Superior temporal gyrus (tissue), 1 donor: ENCODE measurements around the gene OGFOD2.

Experiments
- DNase-seq: peaks from one replicate; pipeline ENCODE4 v3.0.0-alpha.2; 2016; ENCODE audit errors: extremely low spot score

Gene OGFOD2

DNA sequence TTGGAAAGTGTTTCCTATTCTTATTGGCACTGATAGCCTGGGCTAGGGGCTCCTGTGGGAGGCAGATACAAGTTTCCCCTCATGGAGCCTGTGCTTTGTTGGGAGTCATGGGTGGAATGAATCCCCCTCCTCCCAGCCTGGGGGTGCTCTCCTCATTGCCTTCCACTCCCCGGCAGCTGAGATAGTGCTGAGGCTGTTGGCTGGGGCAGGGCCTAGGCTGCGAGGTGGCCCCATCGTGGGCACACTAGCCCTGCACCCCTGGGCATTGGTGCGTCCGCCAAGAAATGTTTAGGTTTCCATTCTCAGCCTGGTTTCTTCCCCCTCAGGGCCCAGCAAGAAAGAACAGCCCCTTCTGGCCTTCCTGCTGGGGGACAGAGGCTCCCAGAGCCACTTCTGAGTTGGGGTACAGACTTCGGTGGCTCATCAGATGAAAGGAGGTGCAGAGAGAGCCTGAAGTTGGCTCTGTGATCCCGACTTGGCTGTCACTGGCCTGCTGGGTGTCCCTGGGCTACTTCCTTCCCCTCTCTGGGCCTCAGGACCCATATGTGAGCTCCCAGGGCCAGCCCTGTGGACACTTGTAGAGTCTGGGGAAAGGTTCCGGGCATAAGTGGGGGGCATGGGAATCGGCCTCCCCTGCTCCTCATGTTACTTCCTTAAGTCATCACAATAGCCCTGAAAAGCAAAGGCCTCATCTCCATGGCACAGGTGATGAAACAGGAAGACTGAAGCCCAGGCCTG lies 2.8 kb downstream of the OGFOD2 start:
- DNase-seq = no peak

DNA sequence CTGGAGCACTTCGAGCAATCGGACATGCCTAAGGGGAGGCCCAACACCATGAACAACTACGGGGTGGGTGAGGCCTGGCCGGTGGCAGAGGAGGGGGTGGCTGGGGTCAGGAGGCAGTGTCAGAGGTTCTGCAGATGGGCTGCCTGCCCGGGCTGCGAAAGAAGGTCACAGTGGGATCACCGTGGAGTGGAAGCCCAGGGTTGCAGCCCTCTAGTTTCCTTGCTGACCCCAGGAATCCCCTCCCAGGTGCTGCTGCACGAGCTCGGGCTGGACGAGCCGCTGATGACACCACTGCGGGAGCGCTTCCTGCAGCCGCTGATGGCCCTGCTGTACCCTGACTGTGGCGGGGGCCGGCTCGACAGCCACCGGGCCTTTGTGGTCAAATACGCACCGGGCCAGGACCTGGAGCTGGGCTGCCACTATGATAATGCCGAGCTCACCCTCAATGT lies 3.5 kb downstream of the OGFOD2 start:
- no peak for DNase-seq

DNA sequence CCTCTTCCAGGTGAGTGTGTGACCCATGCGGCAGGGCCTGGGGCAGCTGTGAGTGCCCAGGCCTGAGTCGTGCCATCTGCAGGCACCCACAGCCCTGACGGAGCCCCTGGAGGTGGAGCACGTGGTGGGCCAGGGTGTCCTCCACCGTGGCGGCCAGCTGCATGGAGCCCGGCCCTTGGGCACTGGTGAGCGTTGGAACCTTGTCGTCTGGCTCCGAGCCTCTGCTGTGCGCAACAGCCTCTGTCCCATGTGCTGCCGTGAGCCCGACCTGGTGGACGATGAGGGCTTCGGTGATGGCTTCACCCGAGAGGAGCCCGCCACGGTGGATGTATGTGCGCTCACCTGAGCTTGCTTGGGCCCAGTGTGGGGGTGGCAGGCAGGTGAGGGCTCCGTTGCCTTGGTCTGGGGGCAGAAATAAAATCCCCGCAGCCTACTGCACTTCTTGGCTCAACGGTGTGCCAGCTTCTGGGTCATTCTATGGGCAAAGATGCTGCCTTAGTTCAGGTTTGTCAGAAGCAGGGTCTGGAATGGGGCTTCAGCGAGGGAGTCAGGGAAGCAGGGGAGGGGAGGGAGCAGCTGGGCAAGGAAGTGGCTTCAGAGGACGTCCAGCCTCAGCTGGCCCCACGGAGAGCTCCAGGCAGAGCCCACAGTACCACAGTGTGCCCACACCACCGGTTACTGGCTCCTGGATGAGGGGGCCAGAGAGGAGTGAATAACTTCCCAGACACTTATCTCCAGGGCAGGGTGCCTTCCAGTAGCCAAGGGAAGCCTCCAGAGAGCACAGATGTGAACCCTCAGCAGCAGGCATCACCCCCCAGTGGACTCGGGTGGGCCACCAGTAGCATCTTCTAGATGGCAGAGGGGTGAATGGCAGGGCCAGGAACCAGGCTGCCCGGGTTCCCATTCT lies 4.2 kb downstream of the OGFOD2 start:
- DNase-seq = no peak

DNA sequence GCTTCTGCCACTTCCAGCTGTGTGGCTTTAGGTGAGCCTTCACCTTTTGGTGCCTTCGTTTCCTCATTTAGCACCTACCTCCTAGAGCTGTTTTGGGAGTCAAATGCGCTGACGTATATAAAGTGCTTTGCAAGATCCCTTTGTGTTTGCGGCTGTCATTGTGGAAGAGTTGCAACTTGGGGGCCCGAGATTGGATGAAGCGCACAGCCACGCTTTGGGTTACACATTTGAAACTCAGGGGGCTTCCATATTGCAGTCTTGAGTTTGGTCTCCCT lies 4.8 kb downstream of the OGFOD2 start:
- DNase-seq = no peak

DNA sequence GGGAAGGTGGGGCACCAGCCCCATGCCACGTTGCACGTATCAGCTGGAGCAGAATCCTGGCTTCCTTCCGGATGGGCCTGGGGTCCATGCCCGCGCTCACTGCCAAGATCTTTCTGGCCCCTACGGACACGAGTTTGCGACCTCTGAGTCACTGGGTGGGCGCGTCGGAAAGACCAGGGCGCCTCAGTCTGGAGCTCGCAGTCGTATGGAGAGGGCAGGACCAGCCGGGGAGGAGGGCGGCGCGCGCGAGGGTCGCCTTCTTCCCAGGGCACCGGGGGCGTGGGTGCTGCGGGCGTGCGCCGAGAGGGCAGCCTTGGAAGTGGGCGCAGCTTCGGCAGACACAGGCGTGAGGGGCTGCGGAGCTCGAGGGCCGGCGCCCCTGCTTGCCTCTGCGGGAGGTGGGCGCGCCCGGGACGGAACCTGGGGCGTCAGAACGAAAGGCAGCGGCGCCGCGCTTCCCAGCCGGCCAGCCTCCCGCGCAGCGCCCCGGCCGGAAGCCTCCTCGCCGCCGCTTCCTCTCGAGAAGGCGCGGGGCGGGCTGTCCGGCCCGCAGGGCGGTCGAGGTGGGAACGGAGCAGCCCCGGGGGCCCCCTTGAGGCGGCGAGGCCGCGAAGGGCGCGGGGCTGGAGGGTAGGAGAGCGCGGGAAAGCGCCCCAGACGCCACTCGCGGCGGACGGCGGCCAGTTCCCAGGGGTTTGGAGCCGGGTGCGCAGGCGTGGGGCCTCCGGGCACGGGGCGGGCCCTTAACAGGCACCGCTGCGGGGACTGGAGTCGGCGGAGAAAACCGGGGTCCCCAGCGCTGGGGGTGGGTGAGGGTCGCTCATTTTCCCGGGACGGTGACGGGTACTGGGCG lies 5.4 kb downstream of the OGFOD2 start, which contains the start of gene ARL6IP4:
TSS of gene ARL6IP4 (plus strand) at position 499 of the 853 bp plus-strand sequence. CDS start 459 bp downstream, outside the sequence.
- DNase-seq = peak; percentile 67

DNA sequence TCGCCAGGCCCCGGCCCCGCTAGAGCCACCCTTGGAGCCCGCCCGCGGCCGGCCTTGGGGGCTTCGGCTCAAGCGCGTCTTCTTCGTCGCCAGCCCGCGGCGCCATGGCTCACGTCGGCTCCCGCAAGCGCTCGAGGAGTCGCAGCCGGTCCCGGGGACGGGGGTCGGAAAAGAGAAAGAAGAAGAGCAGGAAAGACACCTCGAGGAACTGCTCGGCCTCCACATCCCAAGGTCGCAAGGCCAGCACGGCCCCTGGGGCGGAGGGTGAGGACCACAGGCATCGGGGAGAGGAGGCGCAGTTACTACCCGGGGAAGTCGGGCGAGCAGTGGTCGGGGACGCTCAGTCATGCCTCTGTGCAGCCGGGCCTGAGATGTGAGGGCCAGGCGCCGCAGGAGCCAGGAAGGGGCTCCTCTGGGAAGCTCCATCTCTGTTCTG lies 6.0 kb downstream of the OGFOD2 start:
- DNase-seq = peak; percentile 11

DNA sequence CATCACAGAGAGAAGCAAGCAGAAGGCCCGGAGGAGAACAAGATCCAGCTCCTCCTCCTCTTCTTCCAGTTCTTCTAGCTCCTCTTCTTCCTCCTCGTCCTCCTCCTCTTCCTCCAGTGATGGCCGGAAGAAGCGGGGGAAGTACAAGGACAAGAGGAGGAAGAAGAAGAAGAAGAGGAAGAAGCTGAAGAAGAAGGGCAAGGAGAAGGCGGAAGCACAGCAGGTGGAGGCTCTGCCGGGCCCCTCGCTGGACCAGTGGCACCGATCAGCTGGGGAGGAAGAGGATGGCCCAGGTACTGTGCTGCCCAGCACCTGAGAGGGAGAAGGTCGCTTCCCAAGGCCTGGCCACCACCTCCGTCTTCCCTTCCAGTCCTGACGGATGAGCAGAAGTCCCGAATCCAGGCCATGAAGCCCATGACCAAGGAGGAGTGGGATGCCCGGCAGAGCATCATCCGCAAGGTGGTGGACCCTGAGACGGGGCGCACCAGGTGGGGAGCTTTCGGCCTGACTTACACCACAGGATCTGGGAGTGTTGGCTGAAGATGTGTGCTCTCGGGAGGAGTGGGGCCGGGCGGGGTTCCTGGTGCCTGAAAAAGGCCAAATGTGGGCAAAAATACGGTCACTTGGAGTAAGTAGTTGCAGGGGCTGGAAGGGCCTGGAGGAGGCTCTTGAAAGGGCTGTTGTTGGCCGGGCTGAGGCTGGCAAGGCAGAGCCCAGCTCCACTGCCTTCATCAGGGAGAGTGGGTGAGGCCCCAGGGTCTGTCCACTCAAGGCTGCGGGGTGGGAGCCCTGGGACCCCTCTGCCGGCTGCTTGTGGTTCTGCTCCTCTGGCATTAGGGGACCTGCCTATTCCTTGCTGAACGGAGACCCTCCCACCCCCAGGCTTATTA lies 6.8 kb downstream of the OGFOD2 start:
- no peak for DNase-seq

DNA sequence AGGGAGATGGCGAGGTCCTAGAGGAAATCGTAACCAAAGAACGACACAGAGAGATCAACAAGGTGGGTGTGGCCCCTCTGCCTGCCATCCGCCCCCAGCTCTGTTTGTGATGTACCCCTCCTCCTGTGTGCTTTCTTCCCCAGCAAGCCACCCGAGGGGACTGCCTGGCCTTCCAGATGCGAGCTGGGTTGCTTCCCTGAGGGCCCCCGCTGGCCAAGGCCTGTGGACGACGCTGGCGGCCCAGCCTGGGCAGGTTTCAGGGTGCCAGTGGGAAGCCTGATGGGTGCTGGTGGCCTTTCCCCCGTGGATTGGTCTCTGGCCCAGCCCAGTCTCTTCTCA lies 7.4 kb downstream of the OGFOD2 start:
- DNase-seq = no peak

DNA sequence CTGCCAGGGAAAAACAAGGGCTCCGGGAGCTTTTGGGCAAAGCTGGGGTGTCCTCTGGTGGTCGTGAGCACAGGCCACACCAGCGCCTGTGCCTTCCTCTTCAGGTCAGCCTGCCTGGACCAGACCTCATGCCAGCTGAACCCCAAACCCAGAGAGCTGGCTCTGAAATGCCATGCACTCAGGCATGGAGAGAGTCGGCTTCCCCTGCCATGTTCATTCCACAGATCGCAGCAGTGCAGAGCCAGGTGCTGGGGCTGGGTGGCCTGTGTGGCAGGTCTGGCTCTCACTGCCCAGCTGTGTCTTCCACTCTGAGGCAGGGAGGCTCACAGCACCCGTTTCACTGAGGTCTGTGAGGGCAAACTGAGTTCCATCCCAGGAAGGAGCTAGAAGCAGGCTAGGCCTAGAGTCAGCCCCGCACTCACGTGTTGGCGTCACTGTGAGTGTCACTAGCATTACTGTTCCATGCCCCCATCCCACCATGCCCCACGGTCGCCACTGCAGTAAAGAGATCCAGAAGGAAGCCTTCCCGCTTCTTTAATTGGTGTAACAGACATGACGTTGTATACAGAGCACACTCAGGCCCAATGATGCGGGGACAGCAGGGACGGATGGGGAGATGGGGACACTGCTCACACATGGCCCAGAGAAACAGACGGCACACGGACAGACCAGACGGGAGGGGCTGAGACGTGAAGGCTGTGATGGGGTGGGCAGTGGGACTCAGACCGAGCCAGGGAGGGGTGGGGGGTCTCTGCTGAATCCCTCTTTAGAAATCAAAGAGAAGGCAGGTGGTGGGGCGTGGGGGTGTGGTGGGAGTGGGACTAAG lies 8.1 kb downstream of the OGFOD2 start:
- DNase-seq = no peak

DNA sequence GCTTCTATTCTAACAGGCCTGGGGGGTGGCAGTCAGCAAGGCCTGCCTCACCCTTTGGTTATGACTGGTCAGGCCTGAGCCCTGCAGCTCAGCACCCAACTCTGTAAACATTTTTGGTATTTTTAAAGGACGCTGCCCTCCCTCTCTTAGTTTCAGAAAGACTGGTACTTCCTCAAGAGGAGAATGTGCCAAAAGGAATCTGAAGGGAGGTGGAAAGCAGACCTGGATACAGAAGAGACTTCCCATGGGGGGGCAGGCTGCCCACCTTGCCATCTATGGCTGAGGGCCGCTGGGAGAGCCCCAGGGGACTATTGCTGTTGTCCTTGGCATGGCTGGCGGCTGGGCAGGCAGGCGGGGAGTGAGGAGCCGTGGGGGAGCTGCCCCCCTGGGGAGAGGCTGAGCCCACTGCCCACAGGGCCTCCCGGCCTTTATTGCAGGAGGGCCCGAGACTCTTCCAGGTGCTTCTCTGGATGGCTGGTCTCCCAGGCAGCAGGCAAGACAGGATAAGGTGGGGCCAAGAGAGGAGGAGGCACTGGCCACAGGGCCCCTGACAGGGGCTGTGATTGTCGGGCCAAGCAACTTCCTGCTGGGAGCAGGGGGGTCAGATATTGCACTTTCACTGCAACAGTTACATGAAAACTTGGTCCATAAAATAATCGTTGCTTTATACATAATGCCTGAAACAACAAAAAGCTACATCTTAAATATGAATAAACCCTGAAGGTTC lies 8.9 kb downstream of the OGFOD2 start:
- DNase-seq = peak; percentile 12

DNA sequence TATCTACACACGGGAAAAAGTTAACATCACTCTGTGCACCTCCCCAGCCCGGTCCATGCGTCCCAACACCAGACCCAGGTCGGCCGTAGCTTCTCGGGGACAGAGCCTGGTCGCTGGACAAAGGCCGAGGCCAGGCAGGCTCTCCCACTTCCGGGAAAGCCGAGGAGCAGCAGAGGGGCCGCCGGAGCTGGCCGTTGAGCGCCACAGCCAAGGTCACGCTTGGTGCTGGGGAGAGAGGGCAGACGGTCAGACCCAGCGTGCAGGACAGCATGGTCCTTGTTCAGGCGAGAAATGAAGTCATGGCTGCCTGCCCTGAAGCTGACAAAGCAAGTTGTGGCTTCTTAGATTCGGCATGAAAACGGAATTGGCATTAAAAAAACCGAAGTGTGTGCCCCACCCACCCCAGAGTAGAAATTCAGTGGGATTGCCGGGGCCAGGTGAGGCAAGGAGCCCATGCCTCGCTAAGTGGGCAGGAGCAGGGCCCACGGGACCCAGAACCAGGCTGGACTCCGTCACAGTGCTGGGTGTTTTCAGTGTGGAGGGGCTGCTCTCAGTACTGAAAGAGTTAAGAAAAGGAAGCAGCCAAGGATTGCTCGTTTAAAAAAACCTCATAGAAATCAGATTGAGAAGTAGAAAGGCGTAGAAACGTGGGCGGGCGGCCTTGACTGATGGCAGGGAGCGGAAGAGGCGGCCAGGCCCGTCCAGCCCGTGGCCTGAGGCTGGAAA lies 9.7 kb downstream of the OGFOD2 start:
- DNase-seq = peak; percentile 23

DNA sequence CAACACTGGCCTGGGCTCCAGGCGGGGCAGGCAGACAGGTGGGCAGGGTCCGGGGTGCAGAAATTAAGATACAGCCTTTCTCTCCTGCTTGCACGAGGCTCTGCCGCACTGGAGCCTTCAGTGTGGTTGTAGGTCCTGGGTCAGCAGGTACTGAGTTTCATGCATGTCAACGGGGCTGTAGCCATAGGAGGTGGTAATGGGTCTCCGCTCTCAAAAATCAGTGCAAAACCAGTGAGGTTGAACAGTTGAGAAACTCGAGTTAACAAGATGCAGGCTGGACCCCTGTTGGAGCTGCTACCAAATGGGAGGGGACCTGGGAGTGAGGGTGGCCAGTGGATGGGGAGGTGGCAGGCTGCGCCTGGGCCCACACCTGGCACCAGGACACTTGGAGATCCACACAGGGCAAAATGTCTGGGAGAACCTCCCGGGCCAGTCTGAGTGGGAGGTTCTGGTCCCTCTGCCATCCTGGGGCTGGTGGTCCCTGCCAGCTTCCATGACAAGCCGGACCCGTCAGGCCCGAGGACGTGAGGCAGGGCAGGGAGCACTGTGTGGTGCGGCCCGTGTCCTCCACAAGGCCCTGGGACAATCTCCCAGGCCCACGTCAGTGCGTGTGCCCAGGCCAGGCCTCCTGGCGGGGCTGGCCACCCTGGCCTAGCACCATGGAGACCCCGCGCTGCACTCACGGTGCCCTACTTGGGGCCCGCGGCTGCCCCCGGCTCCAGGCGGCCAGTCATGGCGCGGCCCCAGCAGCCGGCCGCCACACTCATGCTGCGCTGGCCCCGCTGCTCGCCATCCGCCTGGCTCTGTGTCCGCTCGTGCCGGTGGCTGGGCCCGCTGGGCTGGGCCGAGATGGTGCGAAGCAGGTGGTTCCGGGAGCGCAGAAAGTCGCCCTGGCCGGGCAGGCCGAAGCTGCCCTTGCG lies 10.6 kb downstream of the OGFOD2 start:
- DNase-seq = no peak

DNA sequence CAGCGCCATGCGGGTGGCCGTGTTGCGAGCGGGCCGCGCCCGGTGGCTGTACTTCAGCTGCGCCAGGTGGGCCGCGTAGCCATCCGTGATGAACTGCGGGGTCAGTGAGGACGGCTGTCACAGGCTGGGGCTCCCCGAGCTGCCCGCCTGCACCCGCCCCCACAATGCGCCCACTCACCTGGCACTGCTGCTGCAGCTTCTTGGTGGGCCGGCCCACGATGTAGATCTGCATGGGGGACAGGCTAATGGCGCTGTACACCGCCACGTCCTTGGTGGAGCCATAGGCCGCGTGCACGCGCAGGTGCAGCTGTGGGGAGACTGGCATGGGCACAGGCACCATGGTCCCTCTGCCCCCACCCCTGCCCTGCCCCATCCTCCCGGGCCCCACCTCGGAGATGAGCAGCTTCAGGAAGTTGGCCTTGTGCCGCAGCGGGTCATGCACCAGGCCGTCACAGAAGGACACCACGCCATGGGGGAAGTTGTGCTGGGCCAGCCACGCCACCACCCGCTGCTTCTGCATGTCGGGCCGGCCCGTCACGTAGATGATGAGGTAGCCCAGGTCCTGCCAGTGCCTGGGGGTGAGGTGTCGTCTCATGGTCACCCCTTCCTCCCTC lies 11.3 kb downstream of the OGFOD2 start:
- no peak for DNase-seq

DNA sequence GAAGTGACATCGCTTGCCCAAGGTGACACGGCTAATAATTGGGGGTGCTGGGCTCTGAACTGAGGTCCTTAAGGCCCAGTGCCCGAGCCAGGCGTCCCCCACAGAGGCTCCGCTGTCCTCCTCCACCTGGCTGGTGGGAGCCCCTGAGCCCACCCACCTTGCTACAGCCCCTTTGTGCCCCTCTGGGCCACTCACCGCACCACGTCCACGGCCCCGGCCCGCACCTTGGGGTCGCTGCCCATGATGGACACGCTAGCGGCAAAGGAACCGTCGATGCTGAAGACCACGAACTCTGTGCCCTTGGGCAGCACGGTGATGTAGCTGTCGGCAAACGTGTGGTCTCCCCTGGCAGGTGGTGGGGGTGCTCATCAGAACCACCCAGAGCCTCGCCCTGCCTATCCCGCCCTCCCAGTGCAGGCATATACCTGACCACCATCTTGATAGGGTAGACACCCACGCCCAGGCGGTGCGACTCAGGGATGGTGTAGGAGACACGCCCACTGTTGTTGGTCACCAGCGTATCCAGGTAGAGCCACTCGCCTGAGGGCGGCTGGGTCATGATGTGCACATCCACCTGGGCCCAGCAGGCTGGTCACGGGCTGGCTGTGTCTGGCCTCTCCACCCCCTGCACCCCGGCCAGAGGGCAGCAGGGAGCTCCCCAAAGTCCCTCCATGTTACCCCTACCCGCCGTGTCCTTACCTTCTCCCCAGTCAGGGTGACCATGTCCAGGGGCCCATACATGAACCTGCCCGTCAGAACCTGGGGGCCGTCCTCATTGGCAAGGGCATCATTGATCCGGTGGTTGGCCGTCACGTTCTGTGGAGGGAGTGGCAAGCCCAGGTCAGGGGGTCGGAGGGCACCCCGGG lies 12.3 kb downstream of the OGFOD2 start:
- no peak for DNase-seq

DNA sequence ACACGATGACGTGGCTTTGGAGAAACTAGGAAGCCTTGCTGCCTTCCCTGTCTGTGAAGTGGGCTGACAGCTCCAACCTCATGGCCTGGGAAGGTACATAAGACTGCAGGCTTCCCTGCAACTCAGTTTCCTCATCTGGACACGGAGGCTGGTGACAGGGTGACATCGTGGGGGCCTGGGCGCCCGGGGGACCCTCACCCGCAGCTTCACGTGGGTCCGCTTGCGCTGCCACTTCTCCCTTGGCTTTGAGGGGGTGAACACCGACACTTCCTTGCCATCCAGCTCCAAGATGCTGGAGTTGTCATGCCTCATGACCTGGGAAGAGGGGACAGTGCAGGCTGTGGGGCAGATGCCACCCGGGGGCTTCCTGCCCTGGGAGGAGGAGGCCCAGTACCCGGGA lies 13.0 kb downstream of the OGFOD2 start:
- no peak for DNase-seq

DNA sequence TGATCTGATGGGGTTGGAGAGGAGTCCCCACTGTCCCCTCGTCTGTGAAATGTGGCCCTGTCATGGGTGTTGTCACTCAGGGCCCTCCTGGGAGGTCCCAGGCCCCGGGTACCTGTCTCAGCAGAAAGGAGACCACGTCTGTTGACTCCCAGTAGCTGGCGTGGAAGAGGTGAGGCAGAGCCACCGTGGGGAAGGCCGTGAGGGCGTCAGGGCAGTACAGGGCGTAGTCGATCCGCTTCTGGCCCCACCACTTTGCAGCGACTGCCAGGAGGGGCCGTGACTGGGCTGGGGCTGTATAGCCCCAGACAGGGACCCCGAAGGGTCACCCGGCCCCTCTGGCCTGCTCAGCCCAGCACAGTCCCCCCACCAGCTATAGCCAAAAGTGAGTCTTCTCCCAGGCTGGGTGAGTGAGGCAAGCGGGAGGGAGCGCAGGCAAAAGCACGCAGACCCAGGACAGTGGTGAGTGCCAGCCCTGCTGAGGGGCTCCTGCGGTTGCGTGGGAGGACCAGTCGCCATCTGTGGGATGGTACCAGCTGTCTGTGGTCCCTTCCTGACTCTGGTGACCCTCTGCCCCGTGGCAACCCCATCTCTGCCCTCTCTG lies 13.7 kb downstream of the OGFOD2 start:
- no peak for DNase-seq
